K562 (cell line): Measurements from ENCODE around the gene FAM120C. TPM values are rescaled to one million over a fixed set of nuclear protein-coding genes. Genes with fewer than 3 reads are reported as not detected.
A peak's percentile ranks its signal among the peaks of the same experiment; 100 is the strongest.

ENCODE experiments used
- GATA2 ChIP-seq: sonication (generic); formaldehyde crosslinking; IDR thresholded peaks from 2 replicates; pipeline ENCODE4 v1.4.0; 2020; ENCODE audit warnings: mild to moderate bottlenecking, missing genetic modification reagents
- MCM5 ChIP-seq: fragments of 450-650 bp; IDR thresholded peaks from 2 replicates; pipeline ENCODE4 v1.6.1; 2016; ENCODE audit warnings: low read depth
- MGA ChIP-seq: fragments of 450-650 bp; IDR thresholded peaks from 2 replicates; pipeline ENCODE4 v1.6.1; 2016; ENCODE audit warnings: mild to moderate bottlenecking, moderate library complexity
- NEUROD1 ChIP-seq: fragments of 150-350 bp; IDR thresholded peaks from 2 replicates; pipeline ENCODE4 v1.6.1; 2014; ENCODE audit warnings: borderline replicate concordance, low read length, low read depth; ENCODE audit not compliant: partially characterized antibody
- polyA plus RNA-seq, 8 experiments: library from polyadenylated mRNA; depleted of rRNA in 4 of 8; stranded (reverse) in 5 of 8; unstranded in 3 of 8; fragments of >200 nt; fragmentation: Nextera tagmentation in 2 of 8; fragmentation: Illumina TruSeq in 1 of 8; extraction: Ambion mirVana in 2 of 8; extraction: Trizol in 1 of 8; gene quantifications; 2 replicates each; pipeline versions ENCODE4 v1.2.1 to v1.2.3, GENCODE V29; 2011 to 2014; ENCODE audit warnings: inconsistent platforms in 1 of 8, missing spikeins in 1 of 8
- total RNA-seq, 7 experiments: library from RNA; depleted of rRNA in 6 of 7; stranded (reverse); fragments of >200 nt in 6 of 7; fragmentation: Illumina TruSeq in 2 of 7; extraction: Trizol in 2 of 7; gene quantifications; 2 replicates each; pipeline versions ENCODE4 v1.2.1 to v1.2.3, GENCODE V29; 2011 to 2021; ENCODE audit warnings: low replicate concordance in 1 of 7
- TF ChIP-seq, protein P1 (sequence below), 2 experiments: fragments of 450-650 bp in 1 of 2; sonication (generic) in 1 of 2; formaldehyde crosslinking in 1 of 2; IDR thresholded peaks; 2 replicates each; pipeline versions ENCODE4 v1.7.1 to v1.9.0; 2016 to 2022; ENCODE audit warnings: inconsistent platforms in 1 of 2, mild to moderate bottlenecking in 1 of 2, missing genetic modification reagents in 1 of 2

Gene FAM120C
- total and polyA plus RNA-seq, 9 of the 15 experiments (the other 6 are each of a cell fraction or from before 2014, with no cell fraction given), result 0.21 to 6.7 (median 2.1) TPM

GRCh38 chrX:54044126-54044876, 138.8 kb downstream of the FAM120C start, which contains the start of gene PHF8 (continued):
- TF ChIP-seq MGA, result peak; percentile 49; the same call in 1 of the 2 replicates
- peak; percentile 31 for TF ChIP-seq NEUROD1
- no peak for TF ChIP-seq GATA2 (CRISPR knock-in tag)
- TF ChIP-seq MCM5, result no peak
- TF ChIP-seq, protein P1, sequence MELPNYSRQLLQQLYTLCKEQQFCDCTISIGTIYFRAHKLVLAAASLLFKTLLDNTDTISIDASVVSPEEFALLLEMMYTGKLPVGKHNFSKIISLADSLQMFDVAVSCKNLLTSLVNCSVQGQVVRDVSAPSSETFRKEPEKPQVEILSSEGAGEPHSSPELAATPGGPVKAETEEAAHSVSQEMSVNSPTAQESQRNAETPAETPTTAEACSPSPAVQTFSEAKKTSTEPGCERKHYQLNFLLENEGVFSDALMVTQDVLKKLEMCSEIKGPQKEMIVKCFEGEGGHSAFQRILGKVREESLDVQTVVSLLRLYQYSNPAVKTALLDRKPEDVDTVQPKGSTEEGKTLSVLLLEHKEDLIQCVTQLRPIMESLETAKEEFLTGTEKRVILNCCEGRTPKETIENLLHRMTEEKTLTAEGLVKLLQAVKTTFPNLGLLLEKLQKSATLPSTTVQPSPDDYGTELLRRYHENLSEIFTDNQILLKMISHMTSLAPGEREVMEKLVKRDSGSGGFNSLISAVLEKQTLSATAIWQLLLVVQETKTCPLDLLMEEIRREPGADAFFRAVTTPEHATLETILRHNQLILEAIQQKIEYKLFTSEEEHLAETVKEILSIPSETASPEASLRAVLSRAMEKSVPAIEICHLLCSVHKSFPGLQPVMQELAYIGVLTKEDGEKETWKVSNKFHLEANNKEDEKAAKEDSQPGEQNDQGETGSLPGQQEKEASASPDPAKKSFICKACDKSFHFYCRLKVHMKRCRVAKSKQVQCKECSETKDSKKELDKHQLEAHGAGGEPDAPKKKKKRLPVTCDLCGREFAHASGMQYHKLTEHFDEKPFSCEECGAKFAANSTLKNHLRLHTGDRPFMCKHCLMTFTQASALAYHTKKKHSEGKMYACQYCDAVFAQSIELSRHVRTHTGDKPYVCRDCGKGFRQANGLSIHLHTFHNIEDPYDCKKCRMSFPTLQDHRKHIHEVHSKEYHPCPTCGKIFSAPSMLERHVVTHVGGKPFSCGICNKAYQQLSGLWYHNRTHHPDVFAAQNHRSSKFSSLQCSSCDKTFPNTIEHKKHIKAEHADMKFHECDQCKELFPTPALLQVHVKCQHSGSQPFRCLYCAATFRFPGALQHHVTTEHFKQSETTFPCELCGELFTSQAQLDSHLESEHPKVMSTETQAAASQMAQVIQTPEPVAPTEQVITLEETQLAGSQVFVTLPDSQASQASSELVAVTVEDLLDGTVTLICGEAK (IDR thresholded peaks at IDR 0.05), result peak; percentile 100
- TF ChIP-seq, protein P1 (CRISPR knock-in tag; IDR thresholded peaks at IDR 0.05), result peak; percentile 100
